Panc1 (cell line): ENCODE data around the gene KANSL3. TPM values are rescaled to one million over a fixed set of nuclear protein-coding genes. Genes with fewer than 3 reads are reported as not detected.

ENCODE experiments used
- ATAC-seq: fragments of 200-7000 bp; cut with Tn5 transposase; 2 replicates; pipeline ENCODE4 v1.9.1; 2020; ENCODE audit warnings: mild to moderate bottlenecking, moderate library complexity
- BruUV-seq: library from RNA; stranded (reverse); fragments of 400-500 nt; replicated peaks from 2 replicates; lab custom pipeline; 2021; lab: Mats Ljungman, UMichigan
- CTCF ChIA-PET: fragments of 300-600 bp; sonication (Branson Sonifier 250); formaldehyde crosslinking; loops from one replicate; lab custom pipeline; 2022; ENCODE audit warnings: antibody characterized with exemption; lab: Charles Lee
- POLR2A ChIA-PET: fragments of 300-600 bp; sonication (Branson Sonifier 250); formaldehyde crosslinking; loops from one replicate; lab custom pipeline; 2022; ENCODE audit warnings: antibody characterized with exemption; lab: Charles Lee
- DNase-seq: peaks from one replicate; pipeline ENCODE4 v3.0.0-alpha.2; 2010; ENCODE audit warnings: low read depth, low spot score
- H3K27ac ChIP-seq: 2 replicates; pipeline ENCODE4 v1.5.1; 2011; ENCODE audit warnings: mild to moderate bottlenecking, low read length, inconsistent platforms
- H3K27me3 ChIP-seq: fragments of 200-500 bp; sonication (Bioruptor generic); 2 replicates; pipeline ENCODE4 v1.6.0; 2014; ENCODE audit warnings: low read length, inconsistent platforms; ENCODE audit not compliant: control insufficient read depth, insufficient read depth
- H3K36me3 ChIP-seq: fragments of 200-500 bp; sonication (Bioruptor generic); 2 replicates; pipeline ENCODE4 v1.5.1; 2014; ENCODE audit warnings: inconsistent platforms, mild to moderate bottlenecking, low read length, moderate library complexity; ENCODE audit not compliant: control insufficient read depth, insufficient read depth
- H3K4me1 ChIP-seq: 2 replicates; pipeline ENCODE4 v1.5.1; 2011; ENCODE audit warnings: inconsistent platforms, mild to moderate bottlenecking, low read length, moderate library complexity; ENCODE audit not compliant: control insufficient read depth, insufficient read depth
- H3K4me3 ChIP-seq, 2 experiments: 2 replicates each; pipeline ENCODE4 v1.5.1; 2011 to 2012; ENCODE audit warnings: low read depth in 2 of 2, low read length in 2 of 2, mild to moderate bottlenecking in 2 of 2, inconsistent platforms in 1 of 2, moderate library complexity in 1 of 2
- H3K9me3 ChIP-seq: fragments of 200-500 bp; sonication (Bioruptor generic); 2 replicates; pipeline ENCODE4 v1.5.1; 2014; ENCODE audit warnings: low read depth, mild to moderate bottlenecking, inconsistent platforms, low read length, moderate library complexity; ENCODE audit not compliant: control insufficient read depth, insufficient read depth
- POLR2AphosphoS5 ChIP-seq: IDR thresholded peaks from 2 replicates; pipeline ENCODE4 v1.6.1; 2012; ENCODE audit warnings: mild to moderate bottlenecking, low read depth, low read length, moderate library complexity
- REST ChIP-seq, 2 experiments: IDR thresholded peaks; 2 replicates each; pipeline ENCODE4 v1.6.1; 2011 to 2012; ENCODE audit warnings: low read depth in 2 of 2, control low read depth in 1 of 2, low read length in 1 of 2, mild to moderate bottlenecking in 1 of 2, moderate library complexity in 1 of 2; ENCODE audit not compliant: insufficient read depth in 1 of 2
- SIN3A ChIP-seq: IDR thresholded peaks from 2 replicates; pipeline ENCODE4 v1.6.1; 2012; ENCODE audit warnings: low read depth, mild to moderate bottlenecking, low read length, moderate library complexity, borderline replicate concordance; ENCODE audit not compliant: insufficient read depth
- TCF7L2 ChIP-seq: IDR thresholded peaks from 2 replicates; pipeline ENCODE4 v1.6.1; 2011; ENCODE audit warnings: mild to moderate bottlenecking, low read depth, low read length, inconsistent platforms
- in situ Hi-C: cut with HindIII; loops from 2 replicates; pipeline ENCODE4 v1.10.0; 2016; ENCODE audit warnings: low sequenced_read_pairs, low pct_unique_long_range_greater_than_20kb
- intact Hi-C: fragments of 100-400 bp; cut with micrococcal nuclease; formaldehyde crosslinking; loops from one replicate; pipeline ENCODE4 v1.10.0; 2022; ENCODE audit not compliant: unreplicated experiment
- total RNA-seq: library from RNA; stranded (reverse); gene quantifications from one replicate; pipeline ENCODE4 v1.2.1, GENCODE V29; 2021; ENCODE audit not compliant: unreplicated experiment
- TF ChIP-seq, protein P1 (sequence below): fragments of 450-650 bp; IDR thresholded peaks from 2 replicates; pipeline ENCODE4 v1.5.1; 2017; ENCODE audit warnings: mild to moderate bottlenecking

KANSL3 gene
- total RNA-seq, 1 experiment from 2014 or later, result 50.3 TPM

DNA sequence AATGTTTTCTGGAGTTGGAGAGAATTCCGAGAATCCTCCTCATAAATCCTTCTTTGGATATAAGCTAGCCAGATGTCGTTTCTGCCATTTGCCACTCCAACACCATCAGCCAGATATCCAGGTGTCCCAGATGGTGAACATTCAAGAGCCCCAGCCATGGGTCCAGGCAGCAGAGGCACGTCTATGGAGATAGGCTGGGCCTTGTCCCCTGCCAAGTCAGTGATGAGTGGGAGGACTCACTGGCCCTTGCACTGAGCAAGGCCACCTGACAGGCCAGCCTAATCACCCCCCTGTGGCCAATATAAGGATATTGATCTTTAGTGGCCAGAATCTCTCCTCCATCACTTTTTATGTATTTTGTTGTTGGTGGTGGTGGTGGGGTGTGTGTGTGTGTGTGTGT is 73.5 kb downstream of the KANSL3 start:
- DNase-seq, result no peak
- in situ Hi-C loops, result no loop called here
- intact Hi-C loops, result no loop called here
- H3K27me3 ChIP-seq, result no peaks in the 10 kb centered on the region
- no peak for ATAC-seq
- H3K36me3 ChIP-seq, result no peaks in the 10 kb centered on the region
- ChIA-PET POLR2A (no interaction called here), CTCF (no interaction called here)
- BruUV-seq, result no TSS peak
- no peaks in the 10 kb centered on the region for H3K4me1 ChIP-seq
- no peak overlapping the region for H3K4me3 ChIP-seq
- no peaks in the 10 kb centered on the region for H3K9me3 ChIP-seq
- no peak overlapping the region for H3K27ac ChIP-seq
- TF ChIP-seq SIN3A (no peak), REST (IDR thresholded peaks at IDR 0.05; ENCODE audit: insufficient read depth in 1 of 2, low read depth in 2 of 2, low read length in 1 of 2) (no peak), POLR2AphosphoS5 (no peak), TCF7L2 (no peak)
- TF ChIP-seq, protein P1, sequence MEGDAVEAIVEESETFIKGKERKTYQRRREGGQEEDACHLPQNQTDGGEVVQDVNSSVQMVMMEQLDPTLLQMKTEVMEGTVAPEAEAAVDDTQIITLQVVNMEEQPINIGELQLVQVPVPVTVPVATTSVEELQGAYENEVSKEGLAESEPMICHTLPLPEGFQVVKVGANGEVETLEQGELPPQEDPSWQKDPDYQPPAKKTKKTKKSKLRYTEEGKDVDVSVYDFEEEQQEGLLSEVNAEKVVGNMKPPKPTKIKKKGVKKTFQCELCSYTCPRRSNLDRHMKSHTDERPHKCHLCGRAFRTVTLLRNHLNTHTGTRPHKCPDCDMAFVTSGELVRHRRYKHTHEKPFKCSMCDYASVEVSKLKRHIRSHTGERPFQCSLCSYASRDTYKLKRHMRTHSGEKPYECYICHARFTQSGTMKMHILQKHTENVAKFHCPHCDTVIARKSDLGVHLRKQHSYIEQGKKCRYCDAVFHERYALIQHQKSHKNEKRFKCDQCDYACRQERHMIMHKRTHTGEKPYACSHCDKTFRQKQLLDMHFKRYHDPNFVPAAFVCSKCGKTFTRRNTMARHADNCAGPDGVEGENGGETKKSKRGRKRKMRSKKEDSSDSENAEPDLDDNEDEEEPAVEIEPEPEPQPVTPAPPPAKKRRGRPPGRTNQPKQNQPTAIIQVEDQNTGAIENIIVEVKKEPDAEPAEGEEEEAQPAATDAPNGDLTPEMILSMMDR, result no peak

DNA sequence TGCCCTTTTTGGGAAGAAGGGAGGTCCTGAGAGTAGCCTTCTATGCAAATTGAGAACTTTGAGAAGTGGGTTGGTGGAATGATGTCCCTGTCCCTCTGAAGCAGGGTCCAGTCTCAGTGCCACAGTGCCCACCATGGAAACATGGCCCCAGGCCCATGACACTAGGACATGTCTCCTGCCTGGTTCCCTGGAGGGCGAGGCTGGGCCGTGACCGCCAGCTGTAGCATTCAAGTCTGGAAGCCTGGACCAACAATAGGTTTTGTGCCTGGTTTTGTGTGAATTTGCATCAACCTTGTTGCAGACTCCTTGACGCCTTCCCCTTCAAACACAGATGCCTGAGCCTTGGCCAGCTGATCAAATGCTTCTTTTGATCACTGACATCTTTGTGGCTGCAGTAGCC is 74.1 kb downstream of the KANSL3 start:
- Histone ChIP-seq H3K36me3 (no peaks in the 10 kb centered on the region), H3K27ac (no peak overlapping the region), H3K4me1 (no peaks in the 10 kb centered on the region), H3K9me3 (no peaks in the 10 kb centered on the region), H3K27me3 (no peaks in the 10 kb centered on the region), H3K4me3 (no peak overlapping the region)
- in situ Hi-C loops, result no loop called here
- ChIA-PET POLR2A (no interaction called here), CTCF (no interaction called here)
- ATAC-seq (no peak), DNase-seq (no peak)
- BruUV-seq, result no TSS peak
- TF ChIP-seq SIN3A, result no peak
- no peak for TF ChIP-seq TCF7L2
- TF ChIP-seq, protein P1, result no peak
- no peak for TF ChIP-seq POLR2AphosphoS5
- no peak for TF ChIP-seq REST (IDR thresholded peaks at IDR 0.05; ENCODE audit: insufficient read depth in 1 of 2, low read depth in 2 of 2, low read length in 1 of 2)
- intact Hi-C loops, result no loop called here
